Fibroblast of pulmonary artery (primary cell): Measurements from ENCODE around the gene ITGAV.
"Not testable (repeated sequence)": the region's sequence is repeated elsewhere in the genome, so short reads cannot be mapped to it uniquely, and the experiment has no call there.

Source experiments
- DNase-seq: peaks from one replicate; pipeline ENCODE4 v3.0.0-alpha.2; 2010; ENCODE audit warnings: low read depth
- H3K4me3 ChIP-seq: replicated peaks from 2 replicates; pipeline ENCODE4 v1.5.1; 2011; ENCODE audit warnings: low read depth, mild to moderate bottlenecking, control low read depth, low read length, moderate library complexity
- TF ChIP-seq, protein P1 (sequence below): IDR thresholded peaks from 2 replicates; pipeline ENCODE4 v1.5.1; 2011; ENCODE audit warnings: mild to moderate bottlenecking, control low read depth, low read length, inconsistent platforms; ENCODE audit errors: missing control alignments

ITGAV gene

GRCh38 chr2:186560254-186560653, 29.6 kb upstream of the ITGAV start:
- no peak overlapping the region for H3K4me3 ChIP-seq
- DNase-seq: no peak
- TF ChIP-seq, protein P1, sequence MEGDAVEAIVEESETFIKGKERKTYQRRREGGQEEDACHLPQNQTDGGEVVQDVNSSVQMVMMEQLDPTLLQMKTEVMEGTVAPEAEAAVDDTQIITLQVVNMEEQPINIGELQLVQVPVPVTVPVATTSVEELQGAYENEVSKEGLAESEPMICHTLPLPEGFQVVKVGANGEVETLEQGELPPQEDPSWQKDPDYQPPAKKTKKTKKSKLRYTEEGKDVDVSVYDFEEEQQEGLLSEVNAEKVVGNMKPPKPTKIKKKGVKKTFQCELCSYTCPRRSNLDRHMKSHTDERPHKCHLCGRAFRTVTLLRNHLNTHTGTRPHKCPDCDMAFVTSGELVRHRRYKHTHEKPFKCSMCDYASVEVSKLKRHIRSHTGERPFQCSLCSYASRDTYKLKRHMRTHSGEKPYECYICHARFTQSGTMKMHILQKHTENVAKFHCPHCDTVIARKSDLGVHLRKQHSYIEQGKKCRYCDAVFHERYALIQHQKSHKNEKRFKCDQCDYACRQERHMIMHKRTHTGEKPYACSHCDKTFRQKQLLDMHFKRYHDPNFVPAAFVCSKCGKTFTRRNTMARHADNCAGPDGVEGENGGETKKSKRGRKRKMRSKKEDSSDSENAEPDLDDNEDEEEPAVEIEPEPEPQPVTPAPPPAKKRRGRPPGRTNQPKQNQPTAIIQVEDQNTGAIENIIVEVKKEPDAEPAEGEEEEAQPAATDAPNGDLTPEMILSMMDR: no peak

GRCh38 chr2:186561467-186562208, 28.2 kb upstream of the ITGAV start:
- TF ChIP-seq, protein P1: no peak
- no peak overlapping the region for H3K4me3 ChIP-seq
- DNase-seq: no peak

GRCh38 chr2:186562209-186562578, 27.7 kb upstream of the ITGAV start:
- TF ChIP-seq, protein P1: no peak
- H3K4me3 ChIP-seq: no peak overlapping the region
- DNase-seq: no peak

- not testable (repeated sequence) for H3K4me3 ChIP-seq, DNase-seq
Observed at GRCh38 chr2:186568600-186568999, 21.3 kb upstream of the ITGAV start.

- not testable (repeated sequence) for DNase-seq, H3K4me3 ChIP-seq
Observed at GRCh38 chr2:186569127-186569526, 20.7 kb upstream of the ITGAV start.

DNA sequence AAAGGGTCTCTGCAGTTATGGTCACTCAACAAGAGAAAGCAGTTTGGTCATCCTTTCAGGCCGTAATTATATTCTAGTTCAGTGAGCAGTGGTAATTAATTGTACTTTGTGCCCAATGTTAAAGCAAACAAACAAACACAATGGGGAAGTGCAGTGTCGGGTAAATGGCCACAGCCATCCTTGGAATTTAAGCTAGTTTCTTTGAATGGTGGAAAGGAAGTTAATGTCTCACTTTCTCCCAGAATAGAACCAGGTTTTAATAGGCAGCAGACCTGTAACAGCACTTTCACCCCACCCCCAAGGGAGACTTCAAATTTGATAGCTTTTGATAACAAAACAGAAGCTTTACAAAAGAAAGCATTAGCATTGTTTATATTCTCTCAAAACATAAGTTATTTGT, 20.0 kb upstream of the ITGAV start:
- TF ChIP-seq, protein P1: no peak
- DNase-seq: no peak
- H3K4me3 ChIP-seq: no peak overlapping the region

- DNase-seq: peak; percentile 65
- H3K4me3 ChIP-seq: no peak overlapping the region
- TF ChIP-seq, protein P1: no peak
Observed at GRCh38 chr2:186570604-186571003, 19.3 kb upstream of the ITGAV start.

DNA sequence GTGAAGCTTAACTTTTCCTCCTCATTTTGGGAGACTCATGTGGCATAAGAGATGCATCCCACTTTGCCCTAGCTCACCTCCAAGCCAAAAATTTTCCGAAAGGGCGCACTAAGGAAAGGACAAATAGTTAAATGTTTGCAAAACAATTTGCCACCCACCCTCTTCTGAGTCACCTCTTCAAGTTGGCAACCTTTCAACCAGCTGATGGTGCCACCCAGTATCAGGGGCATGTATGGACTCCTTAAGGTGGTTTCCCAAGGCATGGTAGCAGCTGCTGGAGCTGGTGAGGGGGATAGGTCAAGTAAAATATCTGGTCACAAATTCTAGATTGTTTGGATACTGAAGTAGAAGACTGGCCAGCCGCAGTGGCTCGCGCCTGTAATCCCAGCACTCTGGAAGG, 17.2 kb upstream of the ITGAV start:
- TF ChIP-seq, protein P1: no peak
- no peak for DNase-seq
- H3K4me3 ChIP-seq: no peak overlapping the region
